Kidney (tissue), 14 donors: ENCODE measurements around the gene DPPA3. TPM values are rescaled to one million over a fixed set of nuclear protein-coding genes. Genes with fewer than 3 reads are reported as not detected.
A peak's percentile ranks its signal among the peaks of the same experiment; 100 is the strongest.
"Not testable (repeated sequence)": the region's sequence is repeated elsewhere in the genome, so short reads cannot be mapped to it uniquely, and the experiment has no call there.

Experiments used
- DNase-seq, 5 donors: peaks; one replicate each; pipeline ENCODE4 v3.0.0-alpha.2; 2013 to 2020
- FAIRE-seq: peaks from 2 replicates; lab custom pipeline; 2012; peaks lifted over from hg19 to GRCh38; lab: Jason Lieb, UNC
- H3K27ac ChIP-seq, 2 donors: one replicate each; pipeline ENCODE4 v1.7.0; 2013; ENCODE audit warnings: low read depth in 2 of 2, low read length in 2 of 2, inconsistent platforms in 1 of 2
- H3K27me3 ChIP-seq: one replicate; pipeline ENCODE4 v1.7.1; 2013; ENCODE audit warnings: low read length, inconsistent platforms; ENCODE audit not compliant: control insufficient read depth, insufficient read depth
- H3K36me3 ChIP-seq, 3 donors: one replicate each; pipeline versions ENCODE4 v1.7.0 to v1.7.1; 2013; ENCODE audit warnings: low read length in 3 of 3, control low read depth in 1 of 3, inconsistent platforms in 1 of 3; ENCODE audit not compliant: insufficient read depth in 3 of 3, control insufficient read depth in 2 of 3
- H3K4me1 ChIP-seq, 3 donors: one replicate each; pipeline versions ENCODE4 v1.7.0 to v1.7.1; 2013; ENCODE audit warnings: low read length in 3 of 3, inconsistent platforms in 1 of 3, low read depth in 1 of 3; ENCODE audit not compliant: control insufficient read depth in 2 of 3, insufficient read depth in 2 of 3
- H3K4me3 ChIP-seq, 3 donors: one replicate each; pipeline versions ENCODE4 v1.7.0 to v1.8.1; 2013; ENCODE audit warnings: low read length in 3 of 3, control low read depth in 1 of 3, inconsistent platforms in 1 of 3
- H3K9ac ChIP-seq, 3 donors: one replicate each; pipeline versions ENCODE4 v1.7.0 to v1.7.1; 2013; ENCODE audit warnings: low read length in 3 of 3, control low read depth in 1 of 3, inconsistent platforms in 1 of 3
- H3K9me3 ChIP-seq, 3 donors: one replicate each; pipeline versions ENCODE4 v1.7.0 to v1.7.1; 2013; ENCODE audit warnings: low read length in 3 of 3, control low read depth in 1 of 3, inconsistent platforms in 1 of 3; ENCODE audit not compliant: control insufficient read depth in 2 of 3, insufficient read depth in 1 of 3
- CTCF ChIP-seq: IDR thresholded peaks from 3 replicates; pipeline ENCODE4 v1.5.1; 2012; ENCODE audit warnings: mild to moderate bottlenecking, moderate library complexity, borderline replicate concordance; ENCODE audit not compliant: insufficient read depth; ENCODE audit errors: extremely low read depth
- intact Hi-C: fragments of 100-400 bp; cut with DNase I; formaldehyde crosslinking; loops from one replicate; pipeline ENCODE4 v1.11.1; 2022
- polyA plus RNA-seq: library from polyadenylated mRNA; stranded (reverse); fragments of 350-450 nt; fragmentation: Illumina TruSeq; extraction: RNeasy Lipid Tissue Mini Kit (QIAGEN cat#74804); gene quantifications from one replicate; pipeline ENCODE4 v1.2.3, GENCODE V29; 2014; ENCODE audit warnings: low read depth, low replicate concordance; ENCODE audit not compliant: insufficient read depth
- total RNA-seq: library from RNA; stranded (reverse); fragmentation: NEBNext Ultra II Directional; extraction: Animal tissue kit (Norgen Biotek cat#: 25700); gene quantifications from one replicate; pipeline ENCODE4 v1.2.1, GENCODE V29; 2021
- donor health status: control.
- donor health status: control.
- donor health status: control.
- donor health status: control.
- donor health status: control.
- donor health status: DM: yes; HTN: yes; CAD: no.
- donor health status: Normal renal cell carcinoma (clear cell type).

Gene DPPA3
- total and polyA plus RNA-seq, 2 donors from 2014 or later: not detected

- no peak for TF ChIP-seq CTCF
- H3K4me3 ChIP-seq: no peak overlapping the region
- no peaks in the 10 kb centered on the region for H3K36me3 ChIP-seq
- H3K27me3 ChIP-seq: no peaks in the 10 kb centered on the region
- DNase-seq (no peak), FAIRE-seq (no peak)
- no peak overlapping the region for H3K9ac ChIP-seq
- intact Hi-C loops: no loop called here
- H3K4me1 ChIP-seq: no peaks in the 10 kb centered on the region
- H3K9me3 ChIP-seq: no peaks in the 10 kb centered on the region
- H3K27ac ChIP-seq: no peak overlapping the region
These were observed 43.1 kb upstream of the DPPA3 start for GRCh38 chr12:7668171-7668570.

DNA sequence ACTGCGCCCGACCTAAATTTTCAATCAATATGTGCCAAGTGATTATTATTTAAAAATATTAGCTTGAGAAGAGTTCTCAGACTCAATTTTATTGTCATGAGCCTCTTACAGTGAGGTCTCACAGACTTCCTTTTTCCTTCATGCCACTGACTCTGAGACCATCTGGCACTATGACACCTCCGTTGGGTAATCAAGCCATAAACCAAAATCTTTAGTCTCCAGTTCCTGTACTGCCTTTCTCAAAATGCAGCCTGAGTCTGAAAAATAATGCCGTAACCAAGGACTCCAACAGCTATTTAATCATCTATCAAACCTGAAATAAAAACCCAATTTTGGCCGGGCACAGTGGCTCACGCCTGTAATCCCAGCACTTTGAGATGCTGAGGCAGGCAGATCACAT, 35.8 kb upstream of the DPPA3 start:
- H3K4me1 ChIP-seq, FAIRE-seq, DNase-seq, H3K27me3 ChIP-seq, H3K9me3 ChIP-seq, H3K27ac ChIP-seq, H3K36me3 ChIP-seq, H3K9ac ChIP-seq, H3K4me3 ChIP-seq, intact Hi-C loops: not testable (repeated sequence)

DNA sequence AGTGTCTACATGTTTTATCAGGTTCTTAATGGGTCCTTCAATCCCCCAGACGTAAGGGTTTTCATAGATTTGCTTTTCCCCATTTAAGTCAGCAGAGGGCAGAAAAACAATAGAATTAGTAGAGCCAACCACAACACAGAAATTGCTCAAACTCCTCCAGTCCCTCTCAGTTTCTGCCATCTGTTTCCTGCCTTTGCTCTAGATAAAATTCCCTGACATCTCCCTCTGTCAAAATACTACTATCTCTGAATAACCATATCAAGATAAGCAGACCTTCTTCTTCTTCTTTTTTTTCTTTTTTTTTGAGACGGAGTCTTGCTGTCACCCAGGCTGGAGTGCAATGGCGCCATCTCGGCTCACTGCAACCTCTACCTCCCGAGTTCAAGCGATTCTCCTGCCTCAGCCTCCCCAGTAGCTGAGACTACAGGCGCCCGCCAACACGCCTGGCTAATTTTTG, 33.8 kb upstream of the DPPA3 start:
- intact Hi-C loops, H3K4me1 ChIP-seq, FAIRE-seq, H3K36me3 ChIP-seq, H3K4me3 ChIP-seq, H3K27ac ChIP-seq, H3K9me3 ChIP-seq, H3K27me3 ChIP-seq, H3K9ac ChIP-seq: not testable (repeated sequence)
- TF ChIP-seq CTCF: peak; percentile 24
- DNase-seq: peak in 2 of 5 donors; percentile 57 to 72

GRCh38 chr12:7678744-7679143, 32.5 kb upstream of the DPPA3 start:
- no peaks in the 10 kb centered on the region for H3K4me1 ChIP-seq
- intact Hi-C loops: no loop called here
- H3K4me3 ChIP-seq: no peak overlapping the region
- H3K36me3 ChIP-seq: no peaks in the 10 kb centered on the region
- H3K27me3 ChIP-seq: no peaks in the 10 kb centered on the region
- H3K27ac ChIP-seq: no peak overlapping the region
- no peak overlapping the region for H3K9ac ChIP-seq
- FAIRE-seq (no peak), DNase-seq (no peak)
- no peak for TF ChIP-seq CTCF
- no peaks in the 10 kb centered on the region for H3K9me3 ChIP-seq
